HepG2 (cell line): ENCODE data around the gene PDE9A. TPM values are rescaled to one million over a fixed set of nuclear protein-coding genes. Genes with fewer than 3 reads are reported as not detected.

Experiments used
- ATAC-seq: fragments of 200-7000 bp; cut with Tn5 transposase; 3 replicates; pipeline ENCODE4 v1.9.1; 2020; ENCODE audit warnings: mild to moderate bottlenecking, moderate library complexity
- BruUV-seq: library from RNA; stranded (reverse); fragments of 400-500 nt; replicated peaks from 2 replicates; lab custom pipeline; 2021; lab: Mats Ljungman, UMichigan
- CTCF ChIA-PET: fragments of 300-600 bp; formaldehyde crosslinking; extraction: SDS; loops from one replicate; lab custom pipeline; 2021; ENCODE audit warnings: low total read pairs, inconsistent platforms, low intra/inter-chr PET ratio; lab: Yijun Ruan, JAX
- POLR2A ChIA-PET: fragments of 350-600 bp; sonication (Branson Sonifier 250); formaldehyde crosslinking; loops from one replicate; lab custom pipeline; 2020; ENCODE audit warnings: antibody characterized with exemption, inconsistent platforms; lab: Yijun Ruan, JAX
- DNase-seq: peaks from one replicate; pipeline ENCODE4 v3.0.0-alpha.2; 2015; ENCODE audit warnings: low spot score
- FAIRE-seq: peaks from 3 replicates; lab custom pipeline; 2011; peaks lifted over from hg19 to GRCh38; lab: Jason Lieb, UNC
- H2AFZ ChIP-seq: one replicate; pipeline ENCODE4 v1.6.1; 2011; ENCODE audit warnings: low read length, inconsistent platforms
- H3K27ac ChIP-seq: fragments of 300-600 bp; 3 replicates; pipeline ENCODE4 v1.8.0; 2011; ENCODE audit warnings: mixed run types, mild to moderate bottlenecking, mixed read lengths, low read length, inconsistent platforms; ENCODE audit not compliant: insufficient read depth; ENCODE audit errors: extremely low read length
- H3K27me3 ChIP-seq, 2 experiments: fragments of 200-600 bp in 1 of 2; 2 replicates in 1 of 2; 3 replicates in 1 of 2; pipeline versions ENCODE4 v1.6.0 to v1.8.0; 2011; ENCODE audit warnings: low read length in 2 of 2, mild to moderate bottlenecking in 2 of 2, moderate library complexity in 2 of 2, inconsistent platforms in 1 of 2; ENCODE audit not compliant: insufficient read depth in 2 of 2, control insufficient read depth in 1 of 2
- H3K36me3 ChIP-seq, 2 experiments: fragments of 200-600 bp in 1 of 2; replicated peaks in 1 of 2; 2 replicates in 1 of 2; 3 replicates in 1 of 2; pipeline versions ENCODE4 v1.5.1 to v1.8.0; 2011; ENCODE audit warnings: low read length in 2 of 2, inconsistent platforms in 1 of 2; ENCODE audit not compliant: insufficient read depth in 2 of 2, control insufficient read depth in 1 of 2
- H3K4me1 ChIP-seq: 2 replicates; pipeline ENCODE4 v1.5.1; 2012; ENCODE audit warnings: low read length, inconsistent platforms; ENCODE audit not compliant: insufficient read depth
- H3K4me2 ChIP-seq: 2 replicates; pipeline ENCODE4 v1.6.0; 2011; ENCODE audit warnings: low read depth, low read length, inconsistent platforms
- H3K4me3 ChIP-seq, 3 experiments: fragments of 200-600 bp in 1 of 3; sonication (generic), shearing (Covaris generic) in 1 of 3; replicated peaks in 1 of 3; 2 replicates each; pipeline ENCODE4 v1.5.1; 2011 to 2016; ENCODE audit warnings: low read length in 3 of 3, inconsistent platforms in 2 of 3, low read depth in 2 of 3, mild to moderate bottlenecking in 2 of 3, control low read depth in 1 of 3, mixed read lengths in 1 of 3; ENCODE audit not compliant: insufficient read depth in 1 of 3
- H3K79me2 ChIP-seq: one replicate; pipeline ENCODE4 v1.6.1; 2011; ENCODE audit warnings: low read length, inconsistent platforms; ENCODE audit not compliant: insufficient read depth
- H3K9ac ChIP-seq: 2 replicates; pipeline ENCODE4 v1.6.0; 2011; ENCODE audit warnings: mild to moderate bottlenecking, low read depth, low read length, inconsistent platforms; ENCODE audit not compliant: insufficient read depth
- H3K9me3 ChIP-seq: 2 replicates; pipeline ENCODE4 v1.5.1; 2012; ENCODE audit warnings: mild to moderate bottlenecking, low read length
- H4K20me1 ChIP-seq: 2 replicates; pipeline ENCODE4 v1.6.0; 2011; ENCODE audit warnings: inconsistent platforms, mild to moderate bottlenecking, low read length, moderate library complexity; ENCODE audit not compliant: insufficient read depth
- ATAD3A ChIP-seq: sonication (generic); formaldehyde crosslinking; IDR thresholded peaks from 2 replicates; pipeline ENCODE4 v1.4.0; 2020; ENCODE audit warnings: missing genetic modification reagents
- CC2D1A ChIP-seq: sonication (generic); formaldehyde crosslinking; IDR thresholded peaks from 2 replicates; pipeline ENCODE4 v1.8.1; 2023; ENCODE audit warnings: mild to moderate bottlenecking, missing genetic modification reagents
- E2F5 ChIP-seq: sonication (generic); formaldehyde crosslinking; conservative IDR thresholded peaks from 2 replicates; pipeline ENCODE4 v1.4.0; 2020; ENCODE audit warnings: missing genetic modification reagents
- ETV5 ChIP-seq: IDR thresholded peaks from 2 replicates; pipeline ENCODE4 v1.6.1; 2018; ENCODE audit warnings: missing biosample characterization, missing genetic modification reagents, inconsistent platforms, borderline replicate concordance
- GMEB1 ChIP-seq: sonication (generic); formaldehyde crosslinking; IDR thresholded peaks from 2 replicates; pipeline ENCODE4 v1.5.1; 2020; ENCODE audit warnings: missing genetic modification reagents, mild to moderate bottlenecking, borderline replicate concordance
- GPN1 ChIP-seq: sonication (generic); formaldehyde crosslinking; IDR thresholded peaks from 2 replicates; pipeline ENCODE4 v1.5.1; 2020; ENCODE audit warnings: missing genetic modification reagents, borderline replicate concordance
- HDAC6 ChIP-seq: fragments of 200-600 bp; sonication (generic); IDR thresholded peaks from 2 replicates; pipeline ENCODE4 v1.7.0; 2017; ENCODE audit warnings: mild to moderate bottlenecking, antibody characterized with exemption, low read length, low read depth
- JARID2 ChIP-seq: sonication (generic); formaldehyde crosslinking; IDR thresholded peaks from 2 replicates; pipeline ENCODE4 v1.8.1; 2023; ENCODE audit warnings: missing genetic modification reagents, inconsistent platforms; ENCODE audit not compliant: insufficient replicate concordance
- KDM3A ChIP-seq: IDR thresholded peaks from 2 replicates; pipeline ENCODE4 v1.6.1; 2018; ENCODE audit warnings: low read depth, missing compliant biosample characterization
- MTA1 ChIP-seq: sonication (generic); formaldehyde crosslinking; IDR thresholded peaks from 2 replicates; pipeline ENCODE4 v1.4.0; 2020; ENCODE audit warnings: missing genetic modification reagents, mild to moderate bottlenecking, borderline replicate concordance
- MTF2 ChIP-seq: sonication (generic); formaldehyde crosslinking; IDR thresholded peaks from 2 replicates; pipeline ENCODE4 v1.5.0; 2020; ENCODE audit warnings: missing genetic modification reagents, borderline replicate concordance
- NFE2L1 ChIP-seq: sonication (generic); formaldehyde crosslinking; IDR thresholded peaks from 2 replicates; pipeline ENCODE4 v1.4.0; 2020; ENCODE audit warnings: missing genetic modification reagents, mild to moderate bottlenecking, borderline replicate concordance
- STAT5B ChIP-seq: sonication (generic); formaldehyde crosslinking; IDR thresholded peaks from 2 replicates; pipeline ENCODE4 v1.4.0; 2020; ENCODE audit warnings: missing genetic modification reagents
- SYNCRIP ChIP-seq: fragments of 200-400 bp; formaldehyde crosslinking; IDR thresholded peaks from 2 replicates; pipeline ENCODE4 v1.6.1; 2018; ENCODE audit warnings: mild to moderate bottlenecking, low read depth, low read length; ENCODE audit not compliant: insufficient read depth
- TAF1 ChIP-seq: sonication (generic); formaldehyde crosslinking; IDR thresholded peaks from 2 replicates; pipeline ENCODE4 v1.4.0; 2020; ENCODE audit warnings: missing genetic modification reagents
- WIZ ChIP-seq: sonication (generic); formaldehyde crosslinking; IDR thresholded peaks from 2 replicates; pipeline ENCODE4 v1.5.1; 2020; ENCODE audit warnings: mild to moderate bottlenecking, missing genetic modification reagents
- ZC3H13 ChIP-seq: sonication (generic); formaldehyde crosslinking; IDR thresholded peaks from 2 replicates; pipeline ENCODE4 v1.8.1; 2023; ENCODE audit warnings: mild to moderate bottlenecking, missing genetic modification reagents, moderate library complexity
- ZNF30 ChIP-seq: sonication (generic); formaldehyde crosslinking; IDR thresholded peaks from 2 replicates; pipeline ENCODE4 v1.5.0; 2020; ENCODE audit warnings: mild to moderate bottlenecking, missing genetic modification reagents
- ZNF34 ChIP-seq: sonication (generic); formaldehyde crosslinking; IDR thresholded peaks from 2 replicates; pipeline ENCODE4 v1.4.0; 2020; ENCODE audit warnings: mild to moderate bottlenecking, missing genetic modification reagents, borderline replicate concordance
- WGBS: methylation state at CpG from one replicate; pipeline ENCODE4 v1.1.6; 2017; ENCODE audit warnings: low lambda C conversion rate; 5-methylcytosine and 5-hydroxymethylcytosine counted together
- in situ Hi-C: cut with HindIII; loops from 2 replicates; pipeline ENCODE4 v1.10.0; 2017; ENCODE audit warnings: low pct_unique_long_range_greater_than_20kb; ENCODE audit not compliant: extremely low pct_ligation_motif_present
- intact Hi-C: fragments of 100-400 bp; cut with micrococcal nuclease; formaldehyde crosslinking; loops from one replicate; pipeline ENCODE4 v1.10.0; 2022; ENCODE audit not compliant: unreplicated experiment
- polyA plus RNA-seq, 8 experiments: library from polyadenylated mRNA; depleted of rRNA in 3 of 8; stranded (reverse) in 7 of 8; unstranded in 1 of 8; fragments of >200 nt; fragmentation: Illumina TruSeq in 4 of 8; extraction: Trizol in 4 of 8; gene quantifications; 2 replicates each; pipeline versions ENCODE4 v1.2.1 to v1.2.3, GENCODE V29; 2011 to 2016; ENCODE audit warnings: low read depth in 4 of 8, missing spikeins in 1 of 8, mixed read lengths in 1 of 8; ENCODE audit not compliant: insufficient read depth in 1 of 8
- total RNA-seq, 5 experiments: library from RNA; depleted of rRNA; stranded (reverse); fragments of >200 nt; fragmentation: Illumina TruSeq; extraction: Trizol; gene quantifications; 2 replicates each; pipeline ENCODE4 v1.2.3, GENCODE V29; 2016; ENCODE audit warnings: low read depth in 1 of 5

PDE9A gene
- total and polyA plus RNA-seq, 2 of the 13 experiments (the other 11 are each of a cell fraction or from before 2014, with no cell fraction given), result 4.6 to 19.7 TPM

- TF ChIP-seq KDM3A (CRISPR knock-in tag) (no peak), MTA1 (CRISPR knock-in tag) (no peak), NFE2L1 (CRISPR knock-in tag) (no peak), HDAC6 (no peak), MTF2 (CRISPR knock-in tag) (no peak)
Measured at GRCh38 chr21:42654179-42654912, 925 bp downstream of the PDE9A start (continued).

- 84% methylated on average over 13 of the region's 18 CpGs for WGBS
- H3K79me2 ChIP-seq, result peaks cover 11% of the 10 kb centered on the region
- no peaks in the 10 kb centered on the region for H3K9me3 ChIP-seq
- ChIA-PET CTCF (interaction anchor here (1.3 kb wide), 1 partner anchor 163 kb away, joined by 3 read pairs; no protein-coding TSS in a partner anchor), POLR2A (interaction anchor here (1.1 to 1.4 kb wide), 4 partner anchors 14 to 223 kb away, joined by 3 to 4 read pairs (median 4); no protein-coding TSS in a partner anchor)
- H3K27me3 ChIP-seq, result peaks cover 4 to 15% of the 10 kb centered on the region in 2 experiments; a peak in 4 of 5 replicates
- peaks cover 0 to 2% of the 10 kb centered on the region in 2 experiments; a peak in 1 of 5 replicates for H3K36me3 ChIP-seq
- intact Hi-C loops (loop anchor here (5.0 kb wide), 1 partner anchor 127 kb away; no protein-coding TSS in a partner anchor), in situ Hi-C loops (loop anchor here (10.0 to 25.0 kb wide), 2 partner anchors 107 to 180 kb away; no protein-coding TSS in a partner anchor)
- H3K27ac ChIP-seq, result no peak overlapping the region
- no peak for FAIRE-seq
- BruUV-seq, result TSS peak; percentile 56
- peaks cover 3% of the 10 kb centered on the region; the same call in 1 of the 2 replicates for H4K20me1 ChIP-seq
- H3K9ac ChIP-seq, result peak overlapping the region; percentile 64; the same call in 1 of the 2 replicates
- peak overlapping the region; percentile 84 for H3K4me2 ChIP-seq
- no peak for ATAC-seq
- H3K4me3 ChIP-seq, result peak overlapping the region in 2 of 3 experiments; percentile 75 to 80; a peak in 5 of 6 replicates
- H3K4me1 ChIP-seq, result peaks cover 43% of the 10 kb centered on the region
- DNase-seq, result no peak
- no peak overlapping the region for H2AFZ ChIP-seq
- no peak for TF ChIP-seq ZNF34
- no peak for TF ChIP-seq GMEB1 (CRISPR knock-in tag)
- TF ChIP-seq E2F5 (CRISPR knock-in tag), result no peak
- no peak for TF ChIP-seq TAF1
- no peak for TF ChIP-seq CC2D1A
- no peak for TF ChIP-seq ATAD3A (CRISPR knock-in tag)
- no peak for TF ChIP-seq WIZ (CRISPR knock-in tag)
- no peak for TF ChIP-seq JARID2 (CRISPR knock-in tag)
- no peak for TF ChIP-seq ETV5 (CRISPR knock-in tag)
- no peak for TF ChIP-seq GPN1 (CRISPR knock-in tag)
- TF ChIP-seq ZNF30 (CRISPR knock-in tag), result no peak
- TF ChIP-seq SYNCRIP, result no peak
- no peak for TF ChIP-seq STAT5B (CRISPR knock-in tag)
- TF ChIP-seq ZC3H13 (CRISPR knock-in tag), result no peak
Measured at GRCh38 chr21:42654913-42655795, 1.7 kb downstream of the PDE9A start.
